NB4 (cell line): Measurements from ENCODE around the gene CCDC33.

Experiments
- DNase-seq: peaks from one replicate; pipeline ENCODE4 v3.0.0; 2010; ENCODE audit warnings: low read depth
- H3K4me3 ChIP-seq: one replicate; pipeline ENCODE4 v1.5.1; 2011; ENCODE audit warnings: mild to moderate bottlenecking, low read depth, low read length, moderate library complexity
- MYC ChIP-seq: IDR thresholded peaks from 2 replicates; pipeline ENCODE4 v1.6.1; 2011; ENCODE audit warnings: low read depth, low read length
- POLR2A ChIP-seq: IDR thresholded peaks from 2 replicates; pipeline ENCODE4 v1.6.1; 2011; ENCODE audit warnings: mild to moderate bottlenecking; ENCODE audit not compliant: insufficient read length; ENCODE audit errors: extremely low read depth
- TF ChIP-seq, protein P1 (sequence below): IDR thresholded peaks from 2 replicates; pipeline ENCODE4 v1.6.1; 2011; ENCODE audit warnings: low read depth, low read length
- TF ChIP-seq, protein P2 (sequence below): IDR thresholded peaks from one replicate; pipeline ENCODE4 v1.5.1; 2012; ENCODE audit warnings: low read depth, low read length

The CCDC33 gene

GRCh38 chr15:74376825-74377581 lies 140.9 kb downstream of the CCDC33 start:
- TF ChIP-seq MYC (no peak), POLR2A (no peak)
- TF ChIP-seq, protein P1, sequence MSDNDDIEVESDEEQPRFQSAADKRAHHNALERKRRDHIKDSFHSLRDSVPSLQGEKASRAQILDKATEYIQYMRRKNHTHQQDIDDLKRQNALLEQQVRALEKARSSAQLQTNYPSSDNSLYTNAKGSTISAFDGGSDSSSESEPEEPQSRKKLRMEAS, result no peak
- TF ChIP-seq, protein P2, sequence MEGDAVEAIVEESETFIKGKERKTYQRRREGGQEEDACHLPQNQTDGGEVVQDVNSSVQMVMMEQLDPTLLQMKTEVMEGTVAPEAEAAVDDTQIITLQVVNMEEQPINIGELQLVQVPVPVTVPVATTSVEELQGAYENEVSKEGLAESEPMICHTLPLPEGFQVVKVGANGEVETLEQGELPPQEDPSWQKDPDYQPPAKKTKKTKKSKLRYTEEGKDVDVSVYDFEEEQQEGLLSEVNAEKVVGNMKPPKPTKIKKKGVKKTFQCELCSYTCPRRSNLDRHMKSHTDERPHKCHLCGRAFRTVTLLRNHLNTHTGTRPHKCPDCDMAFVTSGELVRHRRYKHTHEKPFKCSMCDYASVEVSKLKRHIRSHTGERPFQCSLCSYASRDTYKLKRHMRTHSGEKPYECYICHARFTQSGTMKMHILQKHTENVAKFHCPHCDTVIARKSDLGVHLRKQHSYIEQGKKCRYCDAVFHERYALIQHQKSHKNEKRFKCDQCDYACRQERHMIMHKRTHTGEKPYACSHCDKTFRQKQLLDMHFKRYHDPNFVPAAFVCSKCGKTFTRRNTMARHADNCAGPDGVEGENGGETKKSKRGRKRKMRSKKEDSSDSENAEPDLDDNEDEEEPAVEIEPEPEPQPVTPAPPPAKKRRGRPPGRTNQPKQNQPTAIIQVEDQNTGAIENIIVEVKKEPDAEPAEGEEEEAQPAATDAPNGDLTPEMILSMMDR, result no peak
- no peak overlapping the region for H3K4me3 ChIP-seq
- no peak for DNase-seq

DNA sequence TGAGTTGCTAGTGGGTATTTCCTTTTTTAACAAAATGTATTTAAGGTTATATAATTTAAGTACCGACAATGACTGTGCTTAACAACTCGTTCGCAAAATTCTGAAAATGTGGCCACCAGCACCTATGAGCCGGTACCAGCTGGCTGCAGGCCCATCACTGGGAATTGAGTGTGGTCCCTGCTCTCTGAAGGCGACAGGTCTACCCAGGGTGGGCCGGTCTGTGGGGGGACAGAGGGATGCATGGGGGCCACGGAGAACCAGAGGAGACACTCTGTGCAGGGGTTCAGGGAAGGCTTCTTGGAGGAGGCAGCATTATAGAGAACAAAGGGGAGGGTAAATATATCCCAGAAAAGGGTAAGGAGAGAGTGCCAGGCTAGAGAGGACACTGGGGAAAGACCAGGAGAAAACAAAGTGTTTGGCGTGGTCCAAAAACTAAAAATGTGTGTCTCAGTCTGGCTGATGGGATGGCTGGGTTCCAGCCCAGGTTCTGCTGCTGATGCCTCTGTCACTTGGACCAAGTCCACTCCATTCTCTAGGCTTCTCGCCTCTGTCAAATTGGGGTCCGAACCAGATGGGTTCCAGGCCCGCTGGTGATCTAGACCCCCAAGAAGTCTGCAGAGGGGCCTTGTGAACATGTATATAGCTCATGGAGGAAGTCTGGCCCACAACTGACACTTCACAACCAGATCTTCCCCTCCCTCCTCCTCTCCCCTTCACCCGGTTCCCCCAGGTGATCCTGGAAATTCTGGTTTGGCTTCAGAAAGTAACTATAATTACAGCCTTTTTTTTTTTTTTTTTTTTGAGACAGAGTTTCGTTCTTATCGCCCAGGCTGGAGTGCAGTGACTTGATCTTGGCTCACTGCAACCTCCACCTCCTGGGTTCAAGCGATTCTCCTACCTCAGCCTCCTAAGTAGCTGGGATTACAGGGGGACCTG lies 142.0 kb downstream of the CCDC33 start:
- TF ChIP-seq, protein P1, result no peak
- TF ChIP-seq, protein P2, result no peak
- TF ChIP-seq POLR2A, result no peak
- no peak for TF ChIP-seq MYC
- no peak overlapping the region for H3K4me3 ChIP-seq
- no peak for DNase-seq

DNA sequence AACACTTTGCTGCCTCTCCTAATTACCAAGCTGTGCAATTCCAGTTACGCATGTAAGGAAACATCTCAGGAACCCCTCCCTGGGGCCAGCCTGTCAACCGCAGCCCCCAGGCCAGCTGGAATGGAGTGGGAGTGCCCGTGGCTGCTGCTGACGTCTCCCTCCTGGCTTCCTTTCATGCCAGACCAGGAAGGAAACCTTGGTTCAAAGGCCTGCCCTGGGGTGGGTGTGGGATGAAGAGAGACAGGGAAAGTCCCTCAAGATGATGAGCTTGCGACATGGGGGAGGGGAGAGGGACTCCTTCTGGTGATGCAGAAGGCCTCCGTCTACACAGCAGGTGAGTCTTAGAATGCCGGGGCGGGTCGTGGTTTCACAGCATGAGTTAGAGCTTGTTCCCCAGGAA lies 142.7 kb downstream of the CCDC33 start:
- TF ChIP-seq MYC (no peak), POLR2A (no peak)
- TF ChIP-seq, protein P1, result no peak
- TF ChIP-seq, protein P2, result no peak
- no peak for DNase-seq
- H3K4me3 ChIP-seq, result no peak overlapping the region

DNA sequence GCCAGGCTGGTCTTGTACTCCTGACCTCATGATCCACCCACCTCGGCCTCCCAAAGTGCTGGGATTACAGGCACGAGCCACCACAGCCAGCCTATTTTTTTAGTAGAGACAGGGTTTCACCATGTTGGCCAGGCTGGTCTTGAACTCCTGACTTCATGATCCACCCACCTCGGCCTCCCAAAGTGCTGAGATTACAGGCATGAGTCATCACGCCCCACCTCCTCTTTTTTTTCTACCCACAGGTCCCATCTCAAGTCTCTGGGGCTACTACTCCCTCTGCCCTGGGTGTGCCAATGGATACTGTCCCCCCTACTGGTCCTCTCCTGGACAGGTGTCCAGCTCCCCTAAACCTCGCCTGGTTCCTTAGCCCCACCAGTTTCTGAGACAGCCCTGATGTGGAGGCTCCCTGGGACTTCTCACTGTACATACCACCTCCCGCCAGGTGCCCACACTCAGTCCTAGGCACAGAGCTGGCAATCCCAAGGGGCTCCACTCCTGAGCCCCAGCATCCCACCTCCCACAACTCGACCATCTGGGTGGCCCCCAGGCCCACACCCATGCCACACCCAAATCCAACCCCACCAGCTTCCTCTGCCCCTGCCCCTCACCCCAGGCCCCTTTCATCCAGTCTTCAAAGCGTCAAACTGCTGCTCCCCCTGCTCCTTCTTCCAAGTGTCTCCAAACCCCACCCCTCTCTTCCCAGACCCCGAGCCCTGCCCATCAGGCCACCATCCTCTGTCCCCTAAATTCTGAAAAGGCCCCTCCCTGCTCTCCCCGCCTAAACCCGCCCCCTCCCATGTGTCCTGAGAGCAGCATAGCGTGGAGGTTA lies 144.4 kb downstream of the CCDC33 start:
- no peak for DNase-seq
- no peak overlapping the region for H3K4me3 ChIP-seq
- TF ChIP-seq, protein P2, result no peak
- no peak for TF ChIP-seq MYC

DNA sequence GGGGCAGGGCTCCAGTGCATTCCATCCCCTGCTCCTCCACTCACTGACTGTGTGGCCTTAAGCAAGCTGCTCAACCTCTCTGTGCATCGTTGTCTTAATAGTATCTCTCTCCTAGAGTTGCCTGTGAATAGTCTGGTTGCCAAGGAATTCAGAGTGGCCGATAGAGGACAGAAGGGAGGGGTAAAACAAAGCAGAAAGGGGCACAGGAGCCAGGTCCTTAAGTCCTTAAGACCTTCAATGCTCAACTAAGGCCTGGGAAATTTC lies 145.0 kb downstream of the CCDC33 start:
- DNase-seq, result no peak
- no peak overlapping the region for H3K4me3 ChIP-seq
- TF ChIP-seq POLR2A, result no peak
- TF ChIP-seq, protein P1, result no peak
- TF ChIP-seq, protein P2, result no peak
- no peak for TF ChIP-seq MYC
